Peyer's patch (tissue), 4 donors: ENCODE results near the gene AGAP1. TPM values are rescaled to one million over a fixed set of nuclear protein-coding genes. Genes with fewer than 3 reads are reported as not detected.
A peak's percentile ranks its signal among the peaks of the same experiment; 100 is the strongest.
"Not testable (repeated sequence)": the region's sequence is repeated elsewhere in the genome, so short reads cannot be mapped to it uniquely, and the experiment has no call there.

Experiments
- DNase-seq, 3 donors: peaks; one replicate each; pipeline ENCODE4 v3.0.0-alpha.2; 2017 to 2019
- H3K27ac ChIP-seq, 4 donors: fragments of 200-600 bp; sonication (generic); one replicate each; pipeline ENCODE4 v1.5.1; 2016 to 2019
- H3K27me3 ChIP-seq, 2 donors: fragments of 200-600 bp; sonication (generic); one replicate each; pipeline ENCODE4 v1.5.1; 2019
- H3K36me3 ChIP-seq, 3 donors: fragments of 200-600 bp; sonication (generic); one replicate each; pipeline ENCODE4 v1.5.1; 2016 to 2019
- H3K4me1 ChIP-seq, 4 donors: fragments of 200-600 bp; sonication (generic); one replicate each; pipeline ENCODE4 v1.5.1; 2016 to 2019
- H3K4me3 ChIP-seq, 4 donors: fragments of 200-600 bp; sonication (generic); 1 replicate in 3 of 4; 2 replicates in 1 of 4; pipeline ENCODE4 v1.5.1; 2016 to 2019; ENCODE audit warnings: mild to moderate bottlenecking in 1 of 4
- H3K9me3 ChIP-seq, 4 donors: fragments of 200-600 bp; sonication (generic); one replicate each; pipeline ENCODE4 v1.5.1; 2016 to 2019; ENCODE audit warnings: mild to moderate bottlenecking in 1 of 4
- CTCF ChIP-seq, 6 experiments: fragments of 450-650 bp in 4 of 6; fragments of 200-600 bp in 2 of 6; sonication (generic) in 1 of 6; IDR thresholded peaks; one replicate each; pipeline ENCODE4 v1.5.1; 2017 to 2019; ENCODE audit warnings: antibody characterized with exemption in 6 of 6, mild to moderate bottlenecking in 3 of 6, moderate library complexity in 1 of 6
- POLR2A ChIP-seq, 2 donors: fragments of 450-650 bp; IDR thresholded peaks; one replicate each; pipeline ENCODE4 v1.5.1; 2017; ENCODE audit warnings: antibody characterized with exemption in 2 of 2, mild to moderate bottlenecking in 2 of 2, moderate library complexity in 2 of 2
- total RNA-seq, 4 donors: library from RNA; depleted of rRNA; stranded (reverse); fragments of >200 nt; gene quantifications; one replicate each; pipeline ENCODE4 v1.1.0, GENCODE V29; 2016

Gene AGAP1
- total RNA-seq, 4 donors from 2014 or later = 55.7 to 79.1 (median 66.9) TPM

GRCh38 chr2:235763816-235764215 lies 270.0 kb downstream of the AGAP1 start:
- Histone ChIP-seq H3K27me3 (no peaks in the 10 kb centered on the region), H3K9me3 (no peaks in the 10 kb centered on the region), H3K27ac (no peak overlapping the region), H3K4me3 (no peak overlapping the region), H3K4me1 (no peaks in the 10 kb centered on the region), H3K36me3 (peaks cover 0 to 28% (median 0%) of the 10 kb centered on the region in 3 donors)
- TF ChIP-seq CTCF (IDR thresholded peaks at IDR 0.05) = no peak
- TF ChIP-seq POLR2A (IDR thresholded peaks at IDR 0.05) = no peak
- no peak for DNase-seq

GRCh38 chr2:235764478-235764877 lies 270.6 kb downstream of the AGAP1 start:
- not testable (repeated sequence) for H3K4me1 ChIP-seq, H3K4me3 ChIP-seq, H3K9me3 ChIP-seq, DNase-seq, H3K27ac ChIP-seq, H3K27me3 ChIP-seq
- H3K36me3 ChIP-seq = peaks cover 0 to 28% (median 0%) of the 10 kb centered on the region in 3 donors

- Histone ChIP-seq H3K4me1 (no peaks in the 10 kb centered on the region), H3K27ac (no peak overlapping the region), H3K4me3 (no peak overlapping the region), H3K36me3 (peaks cover 0 to 28% (median 0%) of the 10 kb centered on the region in 3 donors), H3K9me3 (no peaks in the 10 kb centered on the region), H3K27me3 (no peaks in the 10 kb centered on the region)
- DNase-seq = no peak
- TF ChIP-seq POLR2A (IDR thresholded peaks at IDR 0.05) (no peak), CTCF (IDR thresholded peaks at IDR 0.05) (no peak)
Observed at GRCh38 chr2:235765181-235765820, 271.5 kb downstream of the AGAP1 start.

- H3K27ac ChIP-seq = no peak overlapping the region
Observed at GRCh38 chr2:235766278-235766677, 272.4 kb downstream of the AGAP1 start.

GRCh38 chr2:235768606-235769005 lies 274.8 kb downstream of the AGAP1 start:
- no peak for DNase-seq
- no peak overlapping the region for H3K27ac ChIP-seq
- H3K4me3 ChIP-seq = no peak overlapping the region
- H3K9me3 ChIP-seq = no peaks in the 10 kb centered on the region
- TF ChIP-seq POLR2A (IDR thresholded peaks at IDR 0.05) (no peak), CTCF (IDR thresholded peaks at IDR 0.05) (no peak)
- no peaks in the 10 kb centered on the region for H3K27me3 ChIP-seq
- H3K36me3 ChIP-seq = peaks cover 0 to 20% (median 0%) of the 10 kb centered on the region in 3 donors
- no peaks in the 10 kb centered on the region for H3K4me1 ChIP-seq

More at GRCh38 chr2:235766278-235766677, 272.4 kb downstream of the AGAP1 start:
- DNase-seq = peak in 1 of 3 donors; percentile 83
- no peak overlapping the region for H3K4me3 ChIP-seq
- H3K36me3 ChIP-seq = peaks cover 0 to 28% (median 0%) of the 10 kb centered on the region in 3 donors
- H3K4me1 ChIP-seq = no peaks in the 10 kb centered on the region
- TF ChIP-seq CTCF (IDR thresholded peaks at IDR 0.05) (peak; percentile 71 to 96 (median 85)), POLR2A (IDR thresholded peaks at IDR 0.05) (no peak)
- no peaks in the 10 kb centered on the region for H3K9me3 ChIP-seq
- no peaks in the 10 kb centered on the region for H3K27me3 ChIP-seq

- H3K27me3 ChIP-seq = no peaks in the 10 kb centered on the region
- H3K4me1 ChIP-seq = no peaks in the 10 kb centered on the region
- H3K4me3 ChIP-seq = no peak overlapping the region
- no peak for DNase-seq
- H3K27ac ChIP-seq = no peak overlapping the region
- H3K9me3 ChIP-seq = no peaks in the 10 kb centered on the region
- H3K36me3 ChIP-seq = peaks cover 0 to 15% (median 0%) of the 10 kb centered on the region in 3 donors
- no peak for TF ChIP-seq POLR2A (IDR thresholded peaks at IDR 0.05)
- TF ChIP-seq CTCF (IDR thresholded peaks at IDR 0.05) = no peak
Observed at GRCh38 chr2:235769046-235769445, 275.2 kb downstream of the AGAP1 start.
